SKM-1 (cell line): ENCODE results near the gene GTF3C5.
"Not testable (repeated sequence)": the region's sequence is repeated elsewhere in the genome, so short reads cannot be mapped to it uniquely, and the experiment has no call there.

Experiments
- DNase-seq: peaks from one replicate; lab custom pipeline; 2025; ENCODE audit not compliant: unreplicated experiment; lab: John Stamatoyannopoulos, UW

GTF3C5 gene, protein sequence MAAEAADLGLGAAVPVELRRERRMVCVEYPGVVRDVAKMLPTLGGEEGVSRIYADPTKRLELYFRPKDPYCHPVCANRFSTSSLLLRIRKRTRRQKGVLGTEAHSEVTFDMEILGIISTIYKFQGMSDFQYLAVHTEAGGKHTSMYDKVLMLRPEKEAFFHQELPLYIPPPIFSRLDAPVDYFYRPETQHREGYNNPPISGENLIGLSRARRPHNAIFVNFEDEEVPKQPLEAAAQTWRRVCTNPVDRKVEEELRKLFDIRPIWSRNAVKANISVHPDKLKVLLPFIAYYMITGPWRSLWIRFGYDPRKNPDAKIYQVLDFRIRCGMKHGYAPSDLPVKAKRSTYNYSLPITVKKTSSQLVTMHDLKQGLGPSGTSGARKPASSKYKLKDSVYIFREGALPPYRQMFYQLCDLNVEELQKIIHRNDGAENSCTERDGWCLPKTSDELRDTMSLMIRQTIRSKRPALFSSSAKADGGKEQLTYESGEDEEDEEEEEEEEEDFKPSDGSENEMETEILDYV

DNA sequence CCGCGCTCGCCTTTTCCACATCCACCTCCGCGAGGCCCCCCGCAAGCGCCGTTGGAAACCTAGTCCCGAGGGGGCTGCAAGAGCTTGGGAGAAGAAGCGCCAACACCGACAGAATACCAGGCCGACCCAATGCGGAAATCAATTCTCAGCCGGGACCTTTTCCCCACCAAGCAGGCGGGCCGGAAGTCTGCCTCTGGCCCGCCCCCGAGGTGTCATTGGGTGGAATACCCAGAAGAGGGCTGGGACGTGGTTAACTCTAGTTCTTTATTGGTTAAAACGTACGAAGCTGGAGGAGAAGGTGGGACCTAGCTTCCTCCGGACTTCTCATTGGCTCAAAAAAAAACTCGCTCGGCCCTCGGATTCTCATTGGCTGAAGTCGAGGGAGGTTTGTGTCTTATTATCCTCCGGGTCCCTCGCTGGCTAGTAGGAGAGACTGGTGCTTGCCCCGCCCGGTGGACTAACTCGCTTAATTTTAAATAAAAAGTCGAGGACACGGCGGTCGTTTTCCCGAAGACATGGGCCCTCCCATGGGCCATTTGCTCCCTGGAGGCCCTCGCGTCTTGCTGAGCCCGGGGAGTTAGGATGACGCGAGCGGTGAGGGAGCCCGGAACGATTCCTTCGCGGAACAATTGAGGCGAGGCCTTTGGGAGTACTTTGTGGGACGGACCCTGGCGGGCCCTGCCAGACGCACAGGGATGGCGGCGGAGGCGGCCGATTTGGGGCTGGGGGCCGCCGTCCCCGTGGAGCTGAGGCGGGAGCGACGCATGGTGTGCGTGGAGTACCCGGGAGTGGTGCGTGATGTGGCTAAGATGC is at the start of gene GTF3C5:
Gene GTF3C5 (plus strand): TSS at position 681 of the 813 bp plus-strand sequence. CDS start 15 bp downstream, at position 696.
- peak; percentile 99 for DNase-seq

DNA sequence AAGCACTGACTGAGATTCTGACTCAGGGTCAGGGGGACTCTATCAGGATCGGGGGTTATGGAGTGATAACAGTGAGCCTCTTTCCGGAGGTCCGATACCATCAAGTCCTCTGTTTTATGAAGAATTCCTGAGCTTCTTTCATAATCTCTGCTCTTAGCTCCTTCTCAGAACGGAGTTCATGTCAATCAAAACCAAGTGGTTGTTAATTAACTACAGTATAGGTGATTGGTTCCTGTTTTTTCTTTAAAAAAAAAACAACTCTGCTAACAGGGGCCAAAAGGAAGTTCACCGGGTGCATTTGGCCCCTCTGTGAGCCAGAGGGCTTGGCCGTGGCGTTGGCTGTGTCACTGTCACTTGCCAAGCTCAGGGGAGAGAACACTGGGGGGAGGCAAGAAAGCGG is 48.3 kb upstream of the GTF3C5 start:
- DNase-seq: no peak

DNA sequence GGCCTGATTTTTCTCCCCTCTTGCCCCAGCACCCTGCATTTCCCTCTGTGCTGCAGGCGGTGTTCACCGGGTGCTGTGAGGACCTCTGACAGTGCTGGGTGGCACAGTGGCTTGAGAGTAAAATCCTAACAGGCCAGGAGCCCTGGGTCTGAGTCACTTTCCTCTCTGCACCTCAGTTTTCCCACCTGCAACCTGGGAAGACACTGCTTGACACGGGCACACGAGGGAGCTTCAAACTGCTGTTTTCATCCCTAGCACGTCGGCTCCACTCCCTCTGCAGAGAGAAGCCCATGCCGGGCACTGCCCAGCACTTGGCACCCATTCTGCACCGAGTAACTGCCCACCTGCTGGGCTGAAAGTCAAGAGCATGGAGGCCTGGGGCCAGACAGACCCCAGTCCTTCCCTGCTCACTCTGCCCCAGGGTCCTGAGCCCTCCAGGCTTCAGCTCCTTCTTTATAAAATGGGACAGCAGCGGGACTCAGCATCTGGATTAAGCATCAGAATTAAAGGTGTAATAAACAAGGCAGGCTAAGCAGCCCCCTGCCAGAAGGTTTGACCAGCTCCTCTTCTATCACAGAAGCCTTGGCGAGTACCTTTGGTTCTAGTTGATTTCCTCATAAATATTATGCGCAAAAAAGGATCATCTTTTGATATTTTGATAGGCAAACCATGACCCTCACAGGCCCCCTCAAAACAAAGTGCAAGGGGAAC is 47.2 kb upstream of the GTF3C5 start:
- DNase-seq: no peak

DNA sequence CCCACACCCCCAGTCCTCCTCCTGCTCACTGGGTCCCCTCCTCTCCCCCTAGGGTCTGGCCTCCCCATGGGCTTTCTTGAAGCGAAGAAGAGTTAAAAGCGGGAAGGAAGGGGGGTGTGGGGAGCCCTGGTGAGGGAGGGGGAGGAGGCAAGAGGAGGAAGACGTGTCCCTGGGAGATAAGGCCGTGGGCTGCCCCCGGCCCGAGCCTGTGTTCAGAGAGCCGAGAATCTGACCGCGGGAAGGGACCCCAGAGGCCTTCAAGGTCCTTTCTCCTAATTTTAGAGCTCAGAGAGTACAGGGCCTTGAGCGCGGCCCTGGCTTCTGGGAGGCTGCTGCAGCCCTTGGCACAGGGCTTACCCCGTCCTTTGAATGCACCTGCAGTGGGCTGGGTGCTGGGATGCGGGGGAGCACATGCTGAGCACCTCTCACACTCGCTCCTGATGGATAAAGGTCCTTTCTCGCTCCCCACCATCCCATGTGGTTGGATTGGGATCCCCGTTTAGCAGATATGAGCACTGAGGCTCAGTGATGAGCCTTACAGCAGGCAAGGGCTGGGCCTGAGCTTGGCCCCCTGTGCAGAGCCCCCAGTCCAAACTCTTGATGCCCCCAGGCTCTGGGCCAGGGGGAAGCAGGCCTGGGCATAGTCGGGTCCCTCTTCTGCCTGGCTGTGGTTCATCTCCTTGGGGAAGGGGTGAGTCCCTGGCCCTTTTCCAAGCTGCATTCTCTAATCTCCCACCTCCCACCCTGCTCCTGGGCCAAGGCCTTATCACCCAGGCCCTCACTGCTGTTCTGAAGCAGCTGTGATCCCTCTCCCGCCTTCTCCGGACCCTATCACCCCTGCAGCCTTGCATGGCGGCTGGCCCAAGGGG is 46.4 kb upstream of the GTF3C5 start:
- no peak for DNase-seq

DNA sequence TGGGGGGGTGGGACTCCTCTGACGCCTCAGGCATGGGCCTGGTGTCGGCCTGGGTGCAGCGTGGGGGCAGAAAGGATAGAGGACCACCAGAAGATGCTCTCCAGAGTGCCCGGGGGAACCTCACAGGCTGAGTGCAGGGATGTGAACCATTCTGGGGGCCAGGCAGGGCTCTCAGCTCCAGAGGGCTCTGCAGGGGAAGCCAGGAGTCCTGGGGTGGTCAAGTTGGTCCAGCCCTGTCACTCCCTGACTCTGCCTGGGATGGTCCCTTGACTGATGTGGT is 45.8 kb upstream of the GTF3C5 start:
- no peak for DNase-seq

DNA sequence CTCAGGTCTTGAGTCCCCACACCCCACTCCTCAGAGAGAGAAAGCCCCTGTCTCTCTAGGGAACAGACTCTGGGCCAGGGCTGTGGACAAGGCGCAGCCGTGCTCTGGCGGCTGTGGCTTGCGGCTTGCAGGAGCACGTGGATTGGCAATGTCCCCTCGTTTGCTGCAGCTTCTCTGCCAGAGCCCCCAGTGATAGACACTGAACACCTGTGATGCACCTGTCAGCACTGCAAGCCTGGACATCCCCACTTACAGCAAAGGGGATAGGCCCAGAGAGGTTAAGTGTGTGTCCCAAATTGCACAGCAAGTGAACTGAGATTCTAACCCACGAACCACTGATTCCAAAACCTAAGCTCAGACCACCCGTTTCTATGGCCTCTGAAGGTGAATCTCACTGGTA is 45.3 kb upstream of the GTF3C5 start:
- no peak for DNase-seq

DNA sequence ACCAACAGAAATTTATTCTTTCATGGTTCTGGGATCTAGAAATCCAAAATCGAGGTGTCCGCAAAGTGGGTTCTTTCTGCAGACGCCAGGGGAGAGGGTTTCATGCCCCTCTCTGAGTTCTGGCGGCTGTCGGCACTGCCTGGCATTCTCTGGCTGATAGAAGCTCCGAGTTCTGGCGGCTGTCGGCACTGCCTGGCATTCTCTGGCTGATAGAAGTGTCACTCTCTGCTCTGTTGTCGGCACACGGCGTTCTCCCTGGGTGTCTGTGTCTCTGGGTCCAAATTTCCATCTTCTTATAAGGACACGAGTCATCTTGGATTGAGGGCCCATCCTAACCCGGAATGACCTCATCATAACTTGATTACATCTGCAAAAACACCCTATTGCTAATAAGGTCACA is 44.7 kb upstream of the GTF3C5 start:
- no peak for DNase-seq

DNA sequence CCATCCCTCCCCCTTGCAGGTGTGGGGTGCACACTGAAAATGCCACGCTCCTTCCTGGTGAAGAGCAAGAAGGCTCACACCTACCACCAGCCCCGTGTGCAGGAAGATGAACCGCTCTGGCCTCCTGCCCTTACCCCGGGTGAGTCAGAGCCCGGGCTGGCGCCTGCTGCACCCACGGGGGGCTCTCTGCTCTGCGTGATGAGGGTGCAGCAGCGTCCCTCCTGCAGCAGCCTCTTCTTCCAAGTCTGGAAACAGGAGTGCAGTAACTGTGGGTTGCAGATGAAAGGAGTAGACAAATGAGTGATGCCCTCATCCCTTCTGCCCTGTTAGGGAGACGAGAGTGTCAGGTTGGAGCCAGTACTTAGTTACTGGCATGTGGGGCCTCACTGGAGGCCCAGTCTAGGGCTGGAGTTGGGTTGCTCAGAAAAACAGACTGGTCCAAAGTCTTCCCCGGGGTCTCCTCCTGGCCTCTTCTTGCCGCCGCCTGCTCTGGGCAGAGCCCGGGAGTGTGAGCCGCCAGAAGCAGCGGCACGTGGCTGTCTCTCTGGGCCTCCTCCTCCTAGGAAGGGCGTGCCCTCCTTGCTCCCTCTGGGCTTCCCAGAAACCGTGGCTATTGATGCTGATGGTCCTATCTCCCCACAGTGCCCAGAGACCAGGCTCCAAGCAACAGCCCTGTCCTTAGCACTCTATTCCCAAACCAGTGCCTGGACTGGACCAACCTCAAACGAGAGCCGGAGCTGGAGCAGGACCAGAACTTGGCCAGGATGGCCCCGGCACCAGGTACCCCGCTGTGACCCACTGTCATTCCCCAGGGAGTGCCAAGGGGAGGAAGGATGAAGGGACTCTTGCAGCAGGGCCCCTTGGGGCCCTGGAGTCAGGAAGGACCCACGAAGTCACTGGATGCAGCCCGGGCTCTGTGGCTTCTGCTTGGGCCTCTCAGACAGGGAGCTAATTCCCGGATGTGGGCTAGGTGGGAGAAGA is 43.9 kb upstream of the GTF3C5 start:
- DNase-seq: no peak

DNA sequence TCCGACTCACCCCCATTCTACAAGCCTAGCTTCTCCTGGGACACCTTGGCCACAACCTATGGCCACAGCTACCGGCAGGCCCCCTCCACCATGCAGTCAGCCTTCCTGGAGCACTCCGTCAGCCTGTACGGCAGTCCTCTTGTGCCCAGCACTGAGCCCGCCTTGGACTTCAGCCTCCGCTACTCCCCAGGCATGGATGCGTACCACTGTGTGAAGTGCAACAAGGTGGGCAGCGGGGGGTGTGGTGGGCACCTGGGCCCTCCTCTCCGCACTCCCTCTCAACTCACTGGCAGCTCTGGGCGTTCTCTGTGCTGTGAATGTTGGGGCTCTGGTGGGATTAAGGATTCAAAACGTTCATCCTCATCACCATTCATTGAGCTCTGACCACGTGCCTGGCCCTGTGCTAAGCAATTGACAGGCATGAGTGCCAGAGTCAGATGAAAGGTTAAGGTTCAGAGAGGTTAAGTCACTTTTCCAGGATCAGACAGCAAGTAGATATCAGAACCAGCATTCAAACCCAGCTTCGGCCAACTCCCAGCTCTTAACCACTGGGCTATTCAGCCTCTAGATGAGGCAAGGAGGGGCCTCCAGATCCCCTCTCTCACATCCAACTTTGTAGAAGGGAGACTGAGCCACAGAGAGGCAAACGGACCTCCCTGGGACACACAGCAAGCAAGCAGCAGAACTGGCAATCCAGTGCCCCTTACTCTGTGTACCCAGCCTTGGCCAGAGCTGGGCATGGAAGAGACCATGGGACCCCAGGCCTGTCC is 42.4 kb upstream of the GTF3C5 start:
- no peak for DNase-seq

DNA sequence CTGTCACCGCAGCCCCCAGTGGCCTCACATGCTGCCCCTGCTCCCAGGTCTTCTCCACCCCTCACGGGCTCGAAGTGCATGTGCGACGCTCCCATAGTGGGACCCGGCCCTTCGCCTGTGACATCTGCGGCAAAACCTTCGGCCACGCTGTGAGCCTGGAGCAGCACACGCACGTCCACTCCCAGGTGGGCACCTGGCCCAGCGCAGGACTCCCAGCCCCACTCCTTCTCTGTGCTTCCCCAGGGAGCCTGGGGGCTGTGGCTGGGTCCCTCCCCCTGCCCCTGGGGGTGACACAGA is 41.8 kb upstream of the GTF3C5 start:
- no peak for DNase-seq

DNA sequence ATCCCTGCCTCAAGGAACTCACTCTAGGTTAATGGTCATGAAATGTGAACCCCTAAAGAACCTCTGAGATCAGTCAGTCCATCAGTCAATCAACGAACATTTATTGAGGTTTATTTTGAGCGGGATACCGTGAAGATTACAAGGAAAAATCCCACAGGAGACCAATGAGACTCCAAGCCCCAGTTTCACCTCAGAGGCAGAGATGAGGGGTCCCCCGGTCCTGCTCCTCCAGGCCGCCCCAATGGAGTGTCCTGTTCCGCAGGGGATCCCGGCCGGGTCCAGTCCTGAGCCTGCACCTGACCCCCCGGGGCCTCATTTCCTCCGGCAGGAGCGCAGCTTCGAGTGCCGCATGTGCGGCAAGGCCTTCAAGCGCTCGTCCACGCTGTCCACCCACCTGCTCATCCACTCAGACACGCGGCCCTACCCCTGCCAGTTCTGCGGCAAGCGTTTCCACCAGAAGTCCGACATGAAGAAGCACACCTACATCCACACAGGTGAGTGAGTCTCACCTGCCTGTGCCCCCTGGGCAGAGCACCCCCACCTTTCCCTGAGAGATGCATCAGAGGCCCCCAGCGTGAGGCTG is 41.3 kb upstream of the GTF3C5 start:
- no peak for DNase-seq

DNA sequence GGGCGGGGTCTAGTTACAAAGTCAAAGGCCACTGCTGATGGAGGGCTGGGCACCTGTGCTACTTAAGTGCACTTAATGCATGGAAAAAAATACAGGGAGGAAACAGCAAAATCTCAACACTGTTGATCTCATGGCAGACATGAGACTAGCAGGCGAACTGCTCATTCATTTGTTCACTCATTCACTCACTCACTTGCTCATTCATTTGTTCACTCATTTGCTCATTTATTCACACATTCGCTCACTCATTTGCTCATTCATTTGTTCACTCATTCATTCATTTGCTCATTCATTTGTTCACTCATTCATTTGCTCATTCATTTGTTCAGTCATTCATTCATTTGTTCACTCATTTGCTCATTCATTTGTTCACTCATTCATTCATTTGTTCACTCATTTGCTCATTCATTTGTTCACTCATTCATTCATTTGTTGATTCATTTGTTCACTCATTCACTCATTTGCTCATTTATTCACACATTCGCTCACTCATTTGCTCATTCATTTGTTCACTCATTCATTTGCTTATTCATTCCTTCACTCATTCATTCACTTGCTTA is 40.7 kb upstream of the GTF3C5 start:
- not testable (repeated sequence) for DNase-seq

DNA sequence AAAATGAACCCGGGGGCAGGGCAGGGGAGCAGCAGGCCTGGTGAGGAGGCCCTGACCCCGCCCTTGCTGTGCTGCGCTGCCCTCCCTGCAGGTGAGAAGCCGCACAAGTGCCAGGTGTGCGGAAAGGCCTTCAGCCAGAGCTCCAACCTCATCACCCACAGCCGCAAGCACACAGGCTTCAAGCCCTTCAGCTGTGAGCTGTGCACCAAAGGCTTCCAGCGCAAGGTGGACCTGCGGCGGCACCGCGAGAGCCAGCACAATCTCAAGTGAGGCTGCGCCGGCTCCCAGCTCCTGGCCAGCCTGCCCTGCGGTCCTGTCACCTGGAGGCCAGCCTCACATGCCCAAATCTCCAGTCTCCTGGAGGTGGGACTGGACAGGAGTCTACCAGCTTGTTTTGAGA is 40.0 kb upstream of the GTF3C5 start:
- no peak for DNase-seq

DNA sequence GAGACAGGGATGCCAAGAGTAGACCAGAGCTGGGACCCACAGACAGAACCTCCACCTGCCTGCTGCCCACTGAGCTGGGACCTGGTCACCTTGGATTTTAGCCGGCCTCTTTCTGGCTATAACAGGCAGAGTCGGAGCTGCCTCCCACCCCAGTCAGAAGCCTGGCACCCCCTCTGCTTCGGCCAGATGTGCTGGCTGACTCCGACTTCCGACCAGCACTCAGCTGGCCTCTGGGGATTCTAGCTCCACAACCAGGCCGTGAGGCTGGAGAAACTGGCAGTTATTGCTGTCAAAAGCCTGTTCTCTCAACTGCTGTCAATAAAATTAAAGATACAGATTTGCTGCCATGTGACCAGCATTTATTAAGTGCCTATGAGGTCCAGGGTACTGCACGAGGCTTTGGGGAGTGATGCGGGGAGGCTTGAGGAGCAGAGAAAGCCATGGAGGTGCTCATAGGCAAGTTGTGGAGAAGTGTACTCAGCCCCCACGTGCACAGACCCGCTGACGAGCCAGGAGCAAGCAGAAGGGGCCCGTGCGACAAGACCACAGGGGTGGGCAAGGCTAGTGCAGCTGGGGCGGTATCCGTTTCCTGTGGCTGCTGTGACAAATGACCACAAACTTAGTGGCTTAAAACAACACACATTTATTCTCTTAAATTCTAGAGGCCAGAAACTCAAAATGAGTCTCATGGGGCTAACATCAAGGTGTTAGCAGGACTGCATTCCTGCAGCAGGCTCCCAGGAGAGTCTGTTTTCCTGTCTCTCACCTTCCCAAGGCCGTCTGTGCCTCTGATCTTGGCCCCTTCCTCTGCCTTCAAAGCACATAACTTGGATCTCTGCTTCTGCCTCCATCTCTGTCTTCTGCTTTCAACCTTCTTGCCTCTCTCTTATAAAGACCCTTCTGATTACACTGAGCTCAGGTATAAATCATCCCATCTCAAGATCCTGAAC is 39.2 kb upstream of the GTF3C5 start:
- no peak for DNase-seq

DNA sequence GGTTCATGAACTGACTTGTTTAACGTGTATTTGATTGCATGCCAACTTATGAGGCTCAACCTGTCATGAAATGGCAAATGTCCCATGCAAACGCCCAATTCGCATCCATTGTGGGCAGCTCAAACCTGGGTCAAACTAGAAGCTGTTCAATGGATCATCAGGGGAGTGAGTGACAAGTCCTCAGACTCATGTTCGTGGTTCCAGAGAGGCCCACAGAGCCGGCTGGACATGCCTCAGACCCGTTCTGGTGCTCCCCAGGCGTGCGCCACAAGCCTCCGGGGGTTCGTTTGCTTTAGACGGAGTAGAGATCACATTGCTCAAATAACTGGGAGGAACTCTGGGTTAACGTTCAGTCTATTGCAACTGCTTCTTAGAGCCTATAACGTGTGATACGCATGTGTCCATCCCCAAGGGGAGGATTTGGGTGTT is 37.3 kb upstream of the GTF3C5 start:
- no peak for DNase-seq

DNA sequence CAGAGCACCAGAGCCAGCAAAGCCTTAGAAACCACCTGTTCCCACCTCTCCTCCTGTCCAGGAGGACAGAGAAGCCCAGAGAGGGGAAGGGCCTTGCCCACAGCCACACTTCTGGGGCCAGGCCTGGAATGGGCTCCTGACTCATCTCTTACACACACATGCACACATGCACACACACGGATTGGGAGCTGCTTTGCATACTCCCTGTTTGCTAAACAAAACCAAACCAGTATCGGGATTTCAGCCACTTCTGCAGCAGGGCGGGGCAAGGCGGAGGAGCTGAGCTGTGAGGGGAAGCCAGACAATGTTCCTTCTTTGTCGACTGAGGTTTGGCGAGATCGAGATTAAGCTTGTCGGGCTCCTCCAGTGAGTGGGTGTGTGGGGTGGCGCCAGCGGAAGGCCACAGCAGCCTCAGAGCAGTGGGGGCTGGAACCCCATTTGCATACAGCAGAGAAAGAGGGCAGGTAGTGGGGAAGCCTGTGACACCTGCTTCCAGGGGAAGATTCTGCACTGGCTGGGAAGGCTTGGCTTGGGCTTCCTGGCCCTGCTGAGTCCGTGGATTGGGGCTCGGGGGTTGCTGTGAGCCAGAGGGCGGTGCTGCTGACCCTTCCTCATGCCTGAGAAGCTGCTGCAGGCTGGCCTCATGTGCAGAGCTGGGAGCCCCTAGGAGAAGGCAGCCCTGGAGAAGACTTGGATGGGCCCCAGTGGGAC is 36.2 kb upstream of the GTF3C5 start:
- DNase-seq: no peak

DNA sequence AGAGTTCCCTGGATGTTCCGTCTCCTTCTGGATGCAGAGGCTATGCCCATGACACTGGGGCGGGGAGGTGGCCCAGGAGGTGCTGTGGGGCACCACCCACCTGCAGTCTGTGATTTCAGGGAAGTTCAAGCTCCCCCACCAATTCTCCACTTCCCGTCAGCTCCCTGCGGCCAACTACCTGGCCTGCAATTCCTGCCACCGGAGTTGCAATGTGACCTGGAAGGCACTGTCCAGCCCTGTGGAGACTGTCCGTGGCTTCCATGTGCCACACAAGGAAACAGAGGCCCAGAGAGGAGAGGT is 35.7 kb upstream of the GTF3C5 start:
- DNase-seq: no peak
